HepG2 (cell line): ENCODE results near the gene PLA2G4D. TPM values are rescaled to one million over a fixed set of nuclear protein-coding genes. Genes with fewer than 3 reads are reported as not detected.

Experiments
- ATAC-seq: fragments of 200-7000 bp; cut with Tn5 transposase; 3 replicates; pipeline ENCODE4 v1.9.1; 2020; ENCODE audit warnings: mild to moderate bottlenecking, moderate library complexity
- BruUV-seq: library from RNA; stranded (reverse); fragments of 400-500 nt; replicated peaks from 2 replicates; lab custom pipeline; 2021; lab: Mats Ljungman, UMichigan
- CTCF ChIA-PET: fragments of 300-600 bp; formaldehyde crosslinking; extraction: SDS; loops from one replicate; lab custom pipeline; 2021; ENCODE audit warnings: low total read pairs, inconsistent platforms, low intra/inter-chr PET ratio; lab: Yijun Ruan, JAX
- POLR2A ChIA-PET: fragments of 350-600 bp; sonication (Branson Sonifier 250); formaldehyde crosslinking; loops from one replicate; lab custom pipeline; 2020; ENCODE audit warnings: antibody characterized with exemption, inconsistent platforms; lab: Yijun Ruan, JAX
- DNase-seq: peaks from one replicate; pipeline ENCODE4 v3.0.0-alpha.2; 2015; ENCODE audit warnings: low spot score
- FAIRE-seq: peaks from 3 replicates; lab custom pipeline; 2011; peaks lifted over from hg19 to GRCh38; lab: Jason Lieb, UNC
- H2AFZ ChIP-seq: one replicate; pipeline ENCODE4 v1.6.1; 2011; ENCODE audit warnings: low read length, inconsistent platforms
- H3K27ac ChIP-seq: fragments of 300-600 bp; 3 replicates; pipeline ENCODE4 v1.8.0; 2011; ENCODE audit warnings: mixed run types, mild to moderate bottlenecking, mixed read lengths, low read length, inconsistent platforms; ENCODE audit not compliant: insufficient read depth; ENCODE audit errors: extremely low read length
- H3K27me3 ChIP-seq, 2 experiments: fragments of 200-600 bp in 1 of 2; 2 replicates in 1 of 2; 3 replicates in 1 of 2; pipeline versions ENCODE4 v1.6.0 to v1.8.0; 2011; ENCODE audit warnings: low read length in 2 of 2, mild to moderate bottlenecking in 2 of 2, moderate library complexity in 2 of 2, inconsistent platforms in 1 of 2; ENCODE audit not compliant: insufficient read depth in 2 of 2, control insufficient read depth in 1 of 2
- H3K36me3 ChIP-seq, 2 experiments: fragments of 200-600 bp in 1 of 2; replicated peaks in 1 of 2; 2 replicates in 1 of 2; 3 replicates in 1 of 2; pipeline versions ENCODE4 v1.5.1 to v1.8.0; 2011; ENCODE audit warnings: low read length in 2 of 2, inconsistent platforms in 1 of 2; ENCODE audit not compliant: insufficient read depth in 2 of 2, control insufficient read depth in 1 of 2
- H3K4me1 ChIP-seq: 2 replicates; pipeline ENCODE4 v1.5.1; 2012; ENCODE audit warnings: low read length, inconsistent platforms; ENCODE audit not compliant: insufficient read depth
- H3K4me2 ChIP-seq: 2 replicates; pipeline ENCODE4 v1.6.0; 2011; ENCODE audit warnings: low read depth, low read length, inconsistent platforms
- H3K4me3 ChIP-seq, 3 experiments: fragments of 200-600 bp in 1 of 3; sonication (generic), shearing (Covaris generic) in 1 of 3; replicated peaks in 1 of 3; 2 replicates each; pipeline ENCODE4 v1.5.1; 2011 to 2016; ENCODE audit warnings: low read length in 3 of 3, inconsistent platforms in 2 of 3, low read depth in 2 of 3, mild to moderate bottlenecking in 2 of 3, control low read depth in 1 of 3, mixed read lengths in 1 of 3; ENCODE audit not compliant: insufficient read depth in 1 of 3
- H3K79me2 ChIP-seq: one replicate; pipeline ENCODE4 v1.6.1; 2011; ENCODE audit warnings: low read length, inconsistent platforms; ENCODE audit not compliant: insufficient read depth
- H3K9ac ChIP-seq: 2 replicates; pipeline ENCODE4 v1.6.0; 2011; ENCODE audit warnings: mild to moderate bottlenecking, low read depth, low read length, inconsistent platforms; ENCODE audit not compliant: insufficient read depth
- H3K9me3 ChIP-seq: 2 replicates; pipeline ENCODE4 v1.5.1; 2012; ENCODE audit warnings: mild to moderate bottlenecking, low read length
- H4K20me1 ChIP-seq: 2 replicates; pipeline ENCODE4 v1.6.0; 2011; ENCODE audit warnings: inconsistent platforms, mild to moderate bottlenecking, low read length, moderate library complexity; ENCODE audit not compliant: insufficient read depth
- CAMTA2 ChIP-seq: sonication (generic); formaldehyde crosslinking; IDR thresholded peaks from 2 replicates; pipeline ENCODE4 v1.4.0; 2020; ENCODE audit warnings: mild to moderate bottlenecking, missing genetic modification reagents, borderline replicate concordance
- CEBPG ChIP-seq: IDR thresholded peaks from 2 replicates; pipeline ENCODE4 v1.6.1; 2016
- ELF4 ChIP-seq: sonication (generic); formaldehyde crosslinking; IDR thresholded peaks from 2 replicates; pipeline ENCODE4 v1.5.0; 2020; ENCODE audit warnings: missing genetic modification reagents, mild to moderate bottlenecking, moderate library complexity, borderline replicate concordance
- KAT8 ChIP-seq: IDR thresholded peaks from 2 replicates; pipeline ENCODE4 v1.6.1; 2016; ENCODE audit warnings: missing genetic modification reagents, missing compliant biosample characterization
- KDM1A ChIP-seq: IDR thresholded peaks from 2 replicates; pipeline ENCODE4 v1.6.1; 2016; ENCODE audit warnings: missing compliant biosample characterization
- MEIS1 ChIP-seq: sonication (generic); formaldehyde crosslinking; IDR thresholded peaks from 2 replicates; pipeline ENCODE4 v1.9.0; 2021; ENCODE audit warnings: mild to moderate bottlenecking, missing genetic modification reagents, moderate library complexity, borderline replicate concordance
- SRF ChIP-seq: IDR thresholded peaks from 2 replicates; pipeline ENCODE4 v1.6.1; 2011; ENCODE audit warnings: mild to moderate bottlenecking, low read depth, low read length, moderate library complexity
- SSRP1 ChIP-seq: IDR thresholded peaks from 2 replicates; pipeline ENCODE4 v1.6.1; 2016; ENCODE audit warnings: control low read depth
- TAF15 ChIP-seq: fragments of 200-400 bp; formaldehyde crosslinking; IDR thresholded peaks from one replicate; pipeline ENCODE4 v1.6.1; 2018; ENCODE audit warnings: mild to moderate bottlenecking, low read depth, low read length; ENCODE audit not compliant: poor library complexity, severe bottlenecking
- TRAFD1 ChIP-seq: sonication (generic); formaldehyde crosslinking; IDR thresholded peaks from 2 replicates; pipeline ENCODE4 v1.5.1; 2020; ENCODE audit warnings: missing genetic modification reagents, mild to moderate bottlenecking, borderline replicate concordance
- ZBTB42 ChIP-seq: sonication (generic); formaldehyde crosslinking; IDR thresholded peaks from 2 replicates; pipeline ENCODE4 v1.5.0; 2020; ENCODE audit warnings: mild to moderate bottlenecking, missing genetic modification reagents
- ZNF18 ChIP-seq: sonication (generic); formaldehyde crosslinking; IDR thresholded peaks from 2 replicates; pipeline ENCODE4 v1.8.0; 2022; ENCODE audit warnings: mild to moderate bottlenecking, missing genetic modification reagents; ENCODE audit not compliant: insufficient replicate concordance
- ZNF567 ChIP-seq: sonication (generic); formaldehyde crosslinking; IDR thresholded peaks from 2 replicates; pipeline ENCODE4 v1.8.1; 2023; ENCODE audit warnings: mild to moderate bottlenecking, missing genetic modification reagents, borderline replicate concordance
- ZNF687 ChIP-seq: sonication (generic); formaldehyde crosslinking; IDR thresholded peaks from 2 replicates; pipeline ENCODE4 v1.5.1; 2020; ENCODE audit warnings: mild to moderate bottlenecking, missing genetic modification reagents, moderate library complexity
- WGBS: methylation state at CpG from one replicate; pipeline ENCODE4 v1.1.6; 2017; ENCODE audit warnings: low lambda C conversion rate; 5-methylcytosine and 5-hydroxymethylcytosine counted together
- in situ Hi-C: cut with HindIII; loops from 2 replicates; pipeline ENCODE4 v1.10.0; 2017; ENCODE audit warnings: low pct_unique_long_range_greater_than_20kb; ENCODE audit not compliant: extremely low pct_ligation_motif_present
- intact Hi-C: fragments of 100-400 bp; cut with micrococcal nuclease; formaldehyde crosslinking; loops from one replicate; pipeline ENCODE4 v1.10.0; 2022; ENCODE audit not compliant: unreplicated experiment
- polyA plus RNA-seq, 8 experiments: library from polyadenylated mRNA; depleted of rRNA in 3 of 8; stranded (reverse) in 7 of 8; unstranded in 1 of 8; fragments of >200 nt; fragmentation: Illumina TruSeq in 4 of 8; extraction: Trizol in 4 of 8; gene quantifications; 2 replicates each; pipeline versions ENCODE4 v1.2.1 to v1.2.3, GENCODE V29; 2011 to 2016; ENCODE audit warnings: low read depth in 4 of 8, missing spikeins in 1 of 8, mixed read lengths in 1 of 8; ENCODE audit not compliant: insufficient read depth in 1 of 8
- total RNA-seq, 5 experiments: library from RNA; depleted of rRNA; stranded (reverse); fragments of >200 nt; fragmentation: Illumina TruSeq; extraction: Trizol; gene quantifications; 2 replicates each; pipeline ENCODE4 v1.2.3, GENCODE V29; 2016; ENCODE audit warnings: low read depth in 1 of 5
- TF ChIP-seq, protein P1 (sequence below): sonication (generic); formaldehyde crosslinking; IDR thresholded peaks from 2 replicates; pipeline ENCODE4 v1.4.0; 2020; ENCODE audit warnings: mild to moderate bottlenecking, low read depth, missing genetic modification reagents

The PLA2G4D gene
- total and polyA plus RNA-seq, 2 of the 13 experiments (the other 11 are each of a cell fraction or from before 2014, with no cell fraction given) = 0.04 to 0.21 TPM

GRCh38 chr15:42080186-42080918 lies 14.0 kb downstream of the PLA2G4D start:
- WGBS = 45% methylated on average over 15 of the region's 18 CpGs
- TF ChIP-seq MEIS1 = no peak
- TF ChIP-seq CEBPG (CRISPR knock-in tag) = no peak
- TF ChIP-seq KDM1A (CRISPR knock-in tag) = no peak
- TF ChIP-seq, protein P1, sequence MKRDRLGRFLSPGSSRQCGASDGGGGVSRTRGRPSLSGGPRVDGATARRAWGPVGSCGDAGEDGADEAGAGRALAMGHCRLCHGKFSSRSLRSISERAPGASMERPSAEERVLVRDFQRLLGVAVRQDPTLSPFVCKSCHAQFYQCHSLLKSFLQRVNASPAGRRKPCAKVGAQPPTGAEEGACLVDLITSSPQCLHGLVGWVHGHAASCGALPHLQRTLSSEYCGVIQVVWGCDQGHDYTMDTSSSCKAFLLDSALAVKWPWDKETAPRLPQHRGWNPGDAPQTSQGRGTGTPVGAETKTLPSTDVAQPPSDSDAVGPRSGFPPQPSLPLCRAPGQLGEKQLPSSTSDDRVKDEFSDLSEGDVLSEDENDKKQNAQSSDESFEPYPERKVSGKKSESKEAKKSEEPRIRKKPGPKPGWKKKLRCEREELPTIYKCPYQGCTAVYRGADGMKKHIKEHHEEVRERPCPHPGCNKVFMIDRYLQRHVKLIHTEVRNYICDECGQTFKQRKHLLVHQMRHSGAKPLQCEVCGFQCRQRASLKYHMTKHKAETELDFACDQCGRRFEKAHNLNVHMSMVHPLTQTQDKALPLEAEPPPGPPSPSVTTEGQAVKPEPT (CRISPR knock-in tag) = no peak
- no peak for TF ChIP-seq ZNF687 (CRISPR knock-in tag)
- TF ChIP-seq KAT8 (CRISPR knock-in tag) = no peak
- TF ChIP-seq ELF4 = no peak
- TF ChIP-seq SRF = no peak
- TF ChIP-seq SSRP1 (CRISPR knock-in tag) = no peak
- TF ChIP-seq ZBTB42 (CRISPR knock-in tag) = no peak
- no peak for TF ChIP-seq ZNF567 (CRISPR knock-in tag)
- no peak for TF ChIP-seq CAMTA2
- TF ChIP-seq TAF15 = no peak
- no peak for TF ChIP-seq TRAFD1 (CRISPR knock-in tag)
- TF ChIP-seq ZNF18 (CRISPR knock-in tag) = no peak

More at GRCh38 chr15:42080186-42080918, 14.0 kb downstream of the PLA2G4D start:
- H3K9ac ChIP-seq = no peak overlapping the region
- H3K27ac ChIP-seq = no peak overlapping the region
- no peak overlapping the region for H3K4me2 ChIP-seq
- peaks cover 1 to 40% of the 10 kb centered on the region in 2 experiments; a peak in 4 of 5 replicates for H3K27me3 ChIP-seq
- no peak overlapping the region for H3K4me3 ChIP-seq
- BruUV-seq = no TSS peak
- H3K4me1 ChIP-seq = peaks cover 16% of the 10 kb centered on the region
- no peaks in the 10 kb centered on the region for H3K36me3 ChIP-seq
- H3K9me3 ChIP-seq = no peaks in the 10 kb centered on the region
- in situ Hi-C loops = no loop called here
- ChIA-PET CTCF (no interaction called here), POLR2A (no interaction called here)
- no peak for FAIRE-seq
- intact Hi-C loops = no loop called here
- no peaks in the 10 kb centered on the region for H4K20me1 ChIP-seq
- H3K79me2 ChIP-seq = no peaks in the 10 kb centered on the region
- no peak for ATAC-seq
- H2AFZ ChIP-seq = no peak overlapping the region
- DNase-seq = no peak
